Gastroesophageal sphincter (tissue), 4 donors: ENCODE data around the gene G6PD. TPM values are rescaled to one million over a fixed set of nuclear protein-coding genes. Genes with fewer than 3 reads are reported as not detected.

ENCODE experiments used
- ATAC-seq: fragments of 150-250 bp; one replicate; pipeline ENCODE4 v1.9.1; 2016; ENCODE audit warnings: mild to moderate bottlenecking, moderate library complexity
- H3K27ac ChIP-seq, 4 donors: fragments of 200-600 bp; sonication (generic) in 3 of 4; 1 replicate in 3 of 4; 2 replicates in 1 of 4; pipeline ENCODE4 v1.5.1; 2016 to 2019
- H3K27me3 ChIP-seq: fragments of 200-600 bp; sonication (generic); one replicate; pipeline ENCODE4 v1.5.1; 2019
- H3K36me3 ChIP-seq, 2 donors: fragments of 200-600 bp; sonication (generic); one replicate each; pipeline ENCODE4 v1.5.1; 2019; ENCODE audit warnings: control low read depth in 1 of 2
- H3K4me1 ChIP-seq, 3 donors: fragments of 200-600 bp; sonication (generic); 1 replicate in 2 of 3; 2 replicates in 1 of 3; pipeline ENCODE4 v1.5.1; 2016 to 2019; ENCODE audit warnings: control low read depth in 2 of 3
- H3K4me3 ChIP-seq, 2 donors: fragments of 200-600 bp; sonication (generic); one replicate each; pipeline ENCODE4 v1.5.1; 2019; ENCODE audit warnings: mild to moderate bottlenecking in 1 of 2, moderate library complexity in 1 of 2
- H3K9me3 ChIP-seq, 3 donors: fragments of 200-600 bp; sonication (generic); one replicate each; pipeline ENCODE4 v1.5.1; 2017 to 2019; ENCODE audit warnings: control low read depth in 2 of 3
- EP300 ChIP-seq: sonication (generic); formaldehyde crosslinking; IDR thresholded peaks from one replicate; pipeline ENCODE4 v1.6.1; 2017; ENCODE audit warnings: antibody characterized with exemption, mild to moderate bottlenecking
- POLR2A ChIP-seq, 2 donors: fragments of 450-650 bp; IDR thresholded peaks; one replicate each; pipeline ENCODE4 v1.6.1; 2017; ENCODE audit warnings: antibody characterized with exemption in 2 of 2, mild to moderate bottlenecking in 2 of 2, moderate library complexity in 1 of 2
- POLR2AphosphoS5 ChIP-seq: sonication (generic); formaldehyde crosslinking; IDR thresholded peaks from one replicate; pipeline ENCODE4 v1.6.1; 2017; ENCODE audit warnings: antibody characterized with exemption
- WGBS, 2 donors: methylation state at CpG; one replicate each; pipeline ENCODE4 v1.1.5; 2018; ENCODE audit warnings: low coverage in 1 of 2; 5-methylcytosine and 5-hydroxymethylcytosine counted together
- total RNA-seq, 4 donors: library from RNA; depleted of rRNA; stranded (reverse); fragments of >200 nt; gene quantifications; one replicate each; pipeline ENCODE4 v1.1.0, GENCODE V29; 2016
- TF ChIP-seq, protein P1 (sequence below), 4 experiments: fragments of 200-600 bp in 2 of 4; fragments of 450-650 bp in 2 of 4; sonication (generic) in 1 of 4; IDR thresholded peaks; one replicate each; pipeline ENCODE4 v1.5.1; 2017 to 2019; ENCODE audit warnings: antibody characterized with exemption in 4 of 4, mild to moderate bottlenecking in 2 of 4, moderate library complexity in 2 of 4

G6PD gene
- total RNA-seq, 4 donors from 2014 or later = 15.9 to 26.0 (median 22.1) TPM

DNA sequence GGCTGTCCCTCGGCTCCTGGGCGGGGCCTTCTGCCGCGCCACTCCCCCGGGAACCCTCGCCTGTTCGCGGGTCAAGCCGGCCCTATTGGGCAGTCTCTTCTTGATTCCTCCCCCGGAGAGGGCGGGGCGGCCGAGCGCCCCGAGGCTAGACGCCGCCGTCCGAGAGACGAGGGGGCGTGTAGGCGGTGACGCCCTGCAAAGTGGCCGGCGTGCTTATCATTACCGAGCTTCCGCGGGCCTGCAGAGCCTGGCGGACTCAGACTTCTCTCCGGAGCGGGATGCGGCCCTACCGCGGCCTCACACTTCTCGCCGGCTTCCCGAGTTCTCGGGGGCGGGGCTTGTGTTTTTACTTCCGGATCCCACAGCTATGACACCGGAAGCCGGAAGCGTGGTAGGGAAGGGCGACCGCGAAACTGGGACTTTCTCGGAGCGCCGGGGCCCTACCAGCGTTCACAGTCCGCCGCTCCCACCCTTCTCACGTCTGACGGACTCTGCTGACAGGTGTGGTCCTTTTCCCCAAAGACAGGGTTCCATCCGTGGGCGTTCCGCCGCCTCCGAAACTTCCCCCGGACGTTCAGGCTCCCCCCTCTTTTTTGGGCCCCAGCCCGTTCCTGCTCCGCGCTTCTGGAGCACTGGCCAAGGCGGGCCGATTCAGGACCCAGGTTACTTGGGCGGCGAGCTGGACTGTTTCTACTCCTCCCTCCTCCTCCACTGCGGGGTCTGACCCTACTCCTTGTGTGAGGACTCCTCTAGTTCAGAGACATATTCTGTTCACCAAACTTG, 790 bp upstream of the G6PD start, which contains the start of gene IKBKG:
IKBKG (plus strand) TSS at position 376 of the 783 bp plus-strand sequence. CDS start 4,383 bp downstream, outside the sequence.
- TF ChIP-seq, protein P1, sequence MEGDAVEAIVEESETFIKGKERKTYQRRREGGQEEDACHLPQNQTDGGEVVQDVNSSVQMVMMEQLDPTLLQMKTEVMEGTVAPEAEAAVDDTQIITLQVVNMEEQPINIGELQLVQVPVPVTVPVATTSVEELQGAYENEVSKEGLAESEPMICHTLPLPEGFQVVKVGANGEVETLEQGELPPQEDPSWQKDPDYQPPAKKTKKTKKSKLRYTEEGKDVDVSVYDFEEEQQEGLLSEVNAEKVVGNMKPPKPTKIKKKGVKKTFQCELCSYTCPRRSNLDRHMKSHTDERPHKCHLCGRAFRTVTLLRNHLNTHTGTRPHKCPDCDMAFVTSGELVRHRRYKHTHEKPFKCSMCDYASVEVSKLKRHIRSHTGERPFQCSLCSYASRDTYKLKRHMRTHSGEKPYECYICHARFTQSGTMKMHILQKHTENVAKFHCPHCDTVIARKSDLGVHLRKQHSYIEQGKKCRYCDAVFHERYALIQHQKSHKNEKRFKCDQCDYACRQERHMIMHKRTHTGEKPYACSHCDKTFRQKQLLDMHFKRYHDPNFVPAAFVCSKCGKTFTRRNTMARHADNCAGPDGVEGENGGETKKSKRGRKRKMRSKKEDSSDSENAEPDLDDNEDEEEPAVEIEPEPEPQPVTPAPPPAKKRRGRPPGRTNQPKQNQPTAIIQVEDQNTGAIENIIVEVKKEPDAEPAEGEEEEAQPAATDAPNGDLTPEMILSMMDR (IDR thresholded peaks at IDR 0.05) = no peak
- TF ChIP-seq POLR2A (IDR thresholded peaks at IDR 0.05) (no peak), EP300 (no peak), POLR2AphosphoS5 (peak; percentile 37)
- Histone ChIP-seq H3K4me1 (peaks cover 0 to 41% (median 0%) of the 10 kb centered on the region in 3 donors), H3K36me3 (peaks cover 0 to 4% of the 10 kb centered on the region in 2 donors), H3K27me3 (no peaks in the 10 kb centered on the region), H3K4me3 (peak within 1 kb of the TSS; percentile 69 to 70), H3K9me3 (no peaks in the 10 kb centered on the region), H3K27ac (peak within 1 kb of the TSS; percentile 76 to 90 (median 88))
- 0 to 26% methylated on average over 1 to 13 of the region's 69 CpGs for WGBS, 2 donors
- peak; percentile 93 for ATAC-seq

DNA sequence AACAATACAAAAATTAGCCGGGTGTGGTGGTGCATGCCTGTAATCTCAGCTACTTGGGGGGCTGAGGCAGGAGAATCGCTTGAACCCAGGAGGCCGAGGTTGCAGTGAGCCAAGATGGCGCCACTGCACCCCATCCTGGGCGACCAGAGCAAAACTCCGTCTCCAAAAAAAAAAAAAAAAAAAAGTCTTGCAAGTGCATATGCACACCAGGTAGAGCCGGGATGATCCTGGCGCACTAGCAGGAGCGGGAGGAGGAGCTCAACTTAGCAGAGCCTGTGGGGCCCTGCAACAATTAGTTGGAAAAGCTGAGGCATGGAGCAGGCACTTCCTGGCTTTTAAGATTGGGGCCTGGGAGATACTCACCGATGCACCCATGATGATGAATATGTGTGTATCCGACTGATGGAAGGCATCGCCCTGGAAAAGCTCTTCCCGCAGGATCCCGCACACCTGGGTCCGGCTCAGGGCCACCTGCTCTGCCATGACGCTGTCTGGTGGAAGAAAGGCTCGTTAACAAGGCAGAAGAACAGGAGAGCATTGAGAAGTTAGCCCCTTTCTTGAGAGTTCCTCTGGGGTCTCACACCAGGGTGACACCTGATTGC, 872 bp downstream of the G6PD start:
- WGBS, 2 donors = 100% methylated on average over 2 to 4 of the region's 17 CpGs

DNA sequence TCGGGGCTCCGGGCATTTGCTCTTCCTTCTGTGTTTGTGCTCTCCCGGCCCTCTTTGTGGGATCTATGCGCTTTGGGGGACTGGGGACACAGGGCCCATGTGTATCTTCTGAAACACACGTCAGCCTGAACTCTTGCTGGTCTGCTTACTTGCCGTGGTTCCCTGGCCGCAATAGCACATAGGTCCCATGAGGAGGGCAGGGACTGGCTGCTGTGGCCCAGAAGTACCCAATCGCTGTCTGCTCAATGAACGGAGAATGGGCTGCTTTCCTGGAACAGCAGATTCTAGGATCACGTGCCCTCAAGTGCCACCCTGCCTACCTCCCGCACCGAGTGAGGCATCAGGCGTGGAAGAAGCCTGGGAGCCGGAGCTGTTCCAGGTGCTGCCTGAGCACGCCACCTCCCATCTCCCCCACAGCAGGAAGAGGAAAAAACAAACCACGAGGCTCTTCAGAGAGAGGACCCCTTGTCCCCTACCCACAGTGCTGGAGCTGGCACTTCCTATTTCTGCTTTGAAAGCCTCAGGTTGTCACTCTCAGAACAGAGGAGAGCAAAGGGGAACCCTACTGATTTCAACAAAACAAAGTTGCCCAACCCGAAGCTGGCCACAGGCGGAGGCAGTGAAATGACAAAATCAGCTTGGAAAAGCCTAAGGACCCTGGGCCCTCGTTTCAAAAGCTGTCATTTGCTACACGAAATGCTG, 3.8 kb downstream of the G6PD start:
- peaks cover 0 to 28% (median 8%) of the 10 kb centered on the region in 3 donors for H3K4me1 ChIP-seq
- WGBS, 2 donors = no CpG with 5 or more reads among the region's 20 CpGs
- H3K36me3 ChIP-seq = no peaks in the 10 kb centered on the region
- peak overlapping the region in 3 of 4 donors; percentile 61 to 80 (median 67) for H3K27ac ChIP-seq
- no peak for TF ChIP-seq POLR2A (IDR thresholded peaks at IDR 0.05)
- TF ChIP-seq, protein P1 (IDR thresholded peaks at IDR 0.05) = no peak
- TF ChIP-seq POLR2AphosphoS5 = no peak
- TF ChIP-seq EP300 = no peak
- no peak for ATAC-seq
- H3K9me3 ChIP-seq = no peaks in the 10 kb centered on the region
- no peaks in the 10 kb centered on the region for H3K27me3 ChIP-seq
- H3K4me3 ChIP-seq = no peak overlapping the region

More for the DNA sequence above, 872 bp downstream of the G6PD start:
- peak overlapping the region; percentile 69 to 70 for H3K4me3 ChIP-seq
- H3K27ac ChIP-seq = no peak overlapping the region
- no peaks in the 10 kb centered on the region for H3K27me3 ChIP-seq
- H3K9me3 ChIP-seq = no peaks in the 10 kb centered on the region
- no peaks in the 10 kb centered on the region for H3K36me3 ChIP-seq
- TF ChIP-seq POLR2A (IDR thresholded peaks at IDR 0.05) = no peak
- H3K4me1 ChIP-seq = peaks cover 0 to 55% (median 8%) of the 10 kb centered on the region in 3 donors
- ATAC-seq = no peak

DNA sequence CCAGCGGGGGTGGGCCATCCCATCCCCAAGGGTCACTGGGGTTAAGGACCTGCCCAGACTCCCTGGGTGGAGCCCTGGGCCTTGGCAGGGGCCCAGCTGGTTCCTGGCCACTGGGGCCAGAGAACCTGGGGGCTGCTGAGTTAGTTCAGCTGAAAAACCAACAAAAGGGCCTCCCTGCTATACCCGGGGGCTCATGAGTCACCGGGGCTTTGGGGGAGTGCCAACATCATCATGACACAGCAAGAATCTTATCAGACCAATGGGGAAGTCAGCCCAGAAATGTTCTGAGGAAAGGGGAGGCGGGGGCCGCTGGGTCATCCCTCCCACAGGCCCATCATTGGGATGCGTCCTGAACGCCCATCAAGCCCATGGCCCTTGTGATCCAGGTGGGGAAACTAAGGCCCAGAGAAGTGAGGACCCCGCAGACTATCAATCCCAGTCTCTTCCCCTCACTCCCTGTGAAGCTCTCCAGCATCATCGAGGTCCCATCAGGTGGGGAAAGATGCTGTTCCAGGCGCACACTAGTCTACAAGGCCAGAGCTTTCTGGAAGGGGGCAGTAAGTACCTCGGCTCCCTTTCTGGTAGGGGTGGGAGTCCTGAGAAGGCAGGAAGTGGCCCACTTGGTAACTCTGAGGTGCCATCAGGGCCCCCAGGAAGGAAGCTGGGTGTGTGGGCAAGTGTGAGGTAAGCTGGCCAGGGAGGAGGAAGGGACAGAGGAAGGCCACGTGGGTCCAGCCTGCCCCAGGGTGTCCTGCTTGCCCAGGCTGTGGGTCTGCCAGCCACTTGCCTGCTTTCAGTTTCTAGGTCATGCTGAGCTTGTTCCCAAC, 4.5 kb downstream of the G6PD start:
- H3K4me1 ChIP-seq = peaks cover 0 to 28% (median 8%) of the 10 kb centered on the region in 3 donors
- H3K36me3 ChIP-seq = no peaks in the 10 kb centered on the region
- TF ChIP-seq EP300 (no peak), POLR2AphosphoS5 (no peak), POLR2A (IDR thresholded peaks at IDR 0.05) (no peak)
- TF ChIP-seq, protein P1 (IDR thresholded peaks at IDR 0.05) = no peak
- H3K9me3 ChIP-seq = no peaks in the 10 kb centered on the region
- WGBS, 2 donors = 62% methylated on average over 5 of the region's 12 CpGs; no CpG with 5 or more reads in 1 of the 2 donors
- ATAC-seq = peak; percentile 55
- no peaks in the 10 kb centered on the region for H3K27me3 ChIP-seq
- H3K27ac ChIP-seq = peak overlapping the region; percentile 14 to 80 (median 64)
- H3K4me3 ChIP-seq = no peak overlapping the region
